Measurements from ENCODE around the gene CD300LF.

Gene CD300LF

DNA sequence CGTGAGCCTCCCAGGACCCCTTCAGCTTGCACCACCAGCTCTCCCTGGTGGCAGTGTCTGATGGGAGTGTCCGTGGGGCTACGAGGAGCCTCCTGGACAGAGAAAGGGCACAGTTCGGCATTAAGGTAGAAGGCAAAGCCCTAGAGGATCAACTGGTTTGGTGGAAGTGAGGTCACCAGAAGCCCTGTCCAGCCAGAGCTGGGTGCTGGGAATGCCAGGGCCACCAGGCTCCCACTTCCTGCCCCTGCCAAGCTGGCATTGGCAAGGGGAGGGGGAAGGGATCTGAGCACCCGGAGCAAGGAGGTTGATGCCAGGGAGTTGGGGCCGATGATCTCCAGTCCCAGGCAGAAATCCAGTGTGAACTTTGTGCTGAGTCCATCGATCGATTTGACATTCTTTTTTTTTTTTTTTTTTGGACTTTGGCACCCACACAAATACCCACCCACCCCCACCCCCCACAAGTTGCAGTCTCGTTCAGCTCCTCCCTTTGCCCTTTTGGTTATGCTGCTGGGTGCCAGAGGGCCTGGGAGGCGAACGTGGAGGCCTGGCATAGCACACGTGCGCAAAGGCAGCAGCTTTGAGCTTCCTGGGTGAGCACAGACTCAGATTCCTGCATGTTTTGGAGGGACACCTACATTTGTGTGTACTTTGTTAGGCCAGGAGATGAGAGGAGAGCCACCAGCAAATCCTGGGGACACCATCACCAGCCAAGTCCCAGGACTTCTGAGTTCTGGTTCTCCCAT lies 37.8 kb upstream of the CD300LF start:
- Mint-ChIP-seq H3K4me1 (ENCODE audit: low read depth) (peaks cover 66% of the 10 kb centered on the region), H3K4me3 (peak overlapping the region; percentile 94)

DNA sequence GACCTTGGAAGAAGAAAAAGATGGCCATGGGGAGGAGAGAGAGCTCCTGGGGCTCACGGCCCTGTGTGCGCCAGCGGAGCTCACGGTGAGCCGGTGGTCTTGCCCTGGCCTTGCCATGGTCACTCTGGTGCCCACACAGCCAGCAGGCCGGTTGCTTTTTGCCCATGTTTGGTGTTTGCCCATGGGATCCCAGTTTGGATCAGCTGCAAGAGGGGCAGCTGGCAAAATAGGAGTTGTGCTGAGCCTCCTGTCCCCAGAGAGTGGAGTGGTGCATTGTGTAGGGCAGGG lies 37.3 kb upstream of the CD300LF start:
- H3K9me3 Mint-ChIP-seq: no peaks in the 10 kb centered on the region
- peaks cover 64% of the 10 kb centered on the region for H3K4me1 Mint-ChIP-seq (ENCODE audit: low read depth)
- peaks cover 26% of the 10 kb centered on the region for H3K36me3 Mint-ChIP-seq (ENCODE audit: low read depth)
- H3K27ac Mint-ChIP-seq: peak overlapping the region; percentile 79
- intact Hi-C loops (cut with micrococcal nuclease): no loop called here
- H3K4me3 Mint-ChIP-seq: peak overlapping the region; percentile 94
- H3K27me3 Mint-ChIP-seq: no peaks in the 10 kb centered on the region

More for the DNA sequence above, 37.8 kb upstream of the CD300LF start:
- H3K27ac Mint-ChIP-seq: peak overlapping the region; percentile 79
- H3K27me3 Mint-ChIP-seq: no peaks in the 10 kb centered on the region
- H3K9me3 Mint-ChIP-seq: no peaks in the 10 kb centered on the region
- intact Hi-C loops (cut with micrococcal nuclease): no loop called here
- H3K36me3 Mint-ChIP-seq (ENCODE audit: low read depth): peaks cover 26% of the 10 kb centered on the region

DNA sequence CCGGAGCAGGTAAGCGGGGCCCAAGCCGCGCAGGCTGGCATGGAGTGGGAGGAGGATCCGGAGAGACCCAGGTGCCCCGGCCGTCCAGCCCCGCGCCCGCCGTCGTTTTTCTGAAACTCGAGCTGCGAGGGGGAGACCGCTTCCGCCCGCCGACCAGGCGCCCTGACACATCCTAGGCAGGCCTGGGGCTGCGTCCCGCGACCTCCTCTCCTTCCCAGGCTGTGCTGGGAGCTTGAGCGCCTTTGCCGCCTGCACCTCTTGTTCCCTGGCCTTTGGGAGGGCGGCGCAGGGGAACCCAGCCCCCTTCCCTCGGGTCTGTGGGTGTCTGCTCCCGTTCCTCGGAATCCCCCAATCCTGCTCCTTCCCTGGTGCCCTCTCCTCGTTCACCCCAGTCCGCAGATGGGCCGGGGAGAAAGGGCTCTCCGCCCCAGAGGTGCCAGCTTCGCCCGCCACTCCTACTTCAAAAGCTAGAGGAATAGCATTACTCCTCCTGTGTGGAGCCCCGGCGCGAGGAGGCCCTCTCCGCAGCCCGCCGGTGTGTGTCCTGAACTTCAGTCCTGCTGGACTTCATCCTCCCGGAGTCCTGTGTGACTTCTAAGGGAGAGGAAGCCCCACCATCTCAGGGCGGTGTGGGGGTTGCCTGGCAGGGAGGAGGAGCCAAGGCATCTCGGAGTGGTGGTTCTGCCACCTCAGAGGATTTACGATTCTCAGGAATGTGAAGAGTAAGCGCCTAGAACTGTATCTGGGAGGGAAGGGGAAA lies 36.7 kb upstream of the CD300LF start:
- H3K27ac Mint-ChIP-seq: peak overlapping the region; percentile 79
- intact Hi-C loops (cut with micrococcal nuclease): loop anchor here (2.0 kb wide), 1 partner anchor 31 kb away; no protein-coding TSS in a partner anchor
- H3K4me3 Mint-ChIP-seq: peak overlapping the region; percentile 94
- H3K4me1 Mint-ChIP-seq (ENCODE audit: low read depth): peaks cover 67% of the 10 kb centered on the region
- H3K36me3 Mint-ChIP-seq (ENCODE audit: low read depth): peaks cover 26% of the 10 kb centered on the region
- no peaks in the 10 kb centered on the region for H3K27me3 Mint-ChIP-seq
- no peaks in the 10 kb centered on the region for H3K9me3 Mint-ChIP-seq

DNA sequence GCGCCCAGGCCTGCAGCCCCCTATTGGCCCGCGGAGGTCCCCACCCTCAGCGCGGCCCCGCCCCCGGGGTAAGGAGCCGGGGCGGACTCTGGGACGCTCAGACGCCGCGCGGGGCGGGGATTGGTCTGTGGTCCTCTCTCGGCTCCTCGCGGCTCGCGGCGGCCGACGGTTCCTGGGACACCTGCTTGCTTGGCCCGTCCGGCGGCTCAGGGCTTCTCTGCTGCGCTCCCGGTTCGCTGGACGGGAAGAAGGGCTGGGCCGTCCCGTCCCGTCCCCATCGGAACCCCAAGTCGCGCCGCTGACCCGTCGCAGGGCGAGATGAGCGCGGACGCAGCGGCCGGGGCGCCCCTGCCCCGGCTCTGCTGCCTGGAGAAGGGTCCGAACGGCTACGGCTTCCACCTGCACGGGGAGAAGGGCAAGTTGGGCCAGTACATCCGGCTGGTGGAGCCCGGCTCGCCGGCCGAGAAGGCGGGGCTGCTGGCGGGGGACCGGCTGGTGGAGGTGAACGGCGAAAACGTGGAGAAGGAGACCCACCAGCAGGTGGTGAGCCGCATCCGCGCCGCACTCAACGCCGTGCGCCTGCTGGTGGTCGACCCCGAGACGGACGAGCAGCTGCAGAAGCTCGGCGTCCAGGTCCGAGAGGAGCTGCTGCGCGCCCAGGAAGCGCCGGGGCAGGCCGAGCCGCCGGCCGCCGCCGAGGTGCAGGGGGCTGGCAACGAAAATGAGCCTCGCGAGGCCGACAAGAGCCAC lies 36.0 kb upstream of the CD300LF start, which contains the start of gene NHERF1:
NHERF1 (plus strand) TSS at position 100 of the 750 bp plus-strand sequence; CDS start at position 319, 219 bp downstream.
- Mint-ChIP-seq H3K4me3 (peak within 1 kb of the TSS; percentile 94), H3K4me1 (ENCODE audit: low read depth) (peaks cover 74% of the 10 kb centered on the region), H3K27ac (peak within 1 kb of the TSS; percentile 79), H3K36me3 (ENCODE audit: low read depth) (peaks cover 26% of the 10 kb centered on the region), H3K9me3 (no peaks in the 10 kb centered on the region), H3K27me3 (no peaks in the 10 kb centered on the region)
- intact Hi-C loops (cut with micrococcal nuclease): loop anchor here (2.0 kb wide), 1 partner anchor 32 kb away; no protein-coding TSS in a partner anchor

DNA sequence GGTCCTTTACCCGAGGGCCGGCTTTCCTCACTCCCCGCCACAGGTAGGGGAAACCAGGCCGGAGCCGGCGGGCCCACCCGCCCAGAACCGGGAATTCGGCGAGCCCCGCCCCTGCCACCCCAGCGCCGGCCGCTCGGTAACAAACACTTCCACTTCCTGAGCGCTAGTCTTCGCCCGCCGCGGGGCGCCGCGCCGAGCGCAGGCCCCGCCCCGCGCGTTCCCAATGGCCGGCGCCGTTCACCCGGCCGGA lies 35.5 kb upstream of the CD300LF start:
- Mint-ChIP-seq H3K36me3 (ENCODE audit: low read depth) (peaks cover 24% of the 10 kb centered on the region), H3K27me3 (no peaks in the 10 kb centered on the region), H3K9me3 (no peaks in the 10 kb centered on the region), H3K4me1 (ENCODE audit: low read depth) (peaks cover 75% of the 10 kb centered on the region), H3K27ac (peak overlapping the region; percentile 79), H3K4me3 (peak overlapping the region; percentile 71)
- intact Hi-C loops (cut with micrococcal nuclease): loop anchor here (2.0 kb wide), 1 partner anchor 33 kb away; no protein-coding TSS in a partner anchor

DNA sequence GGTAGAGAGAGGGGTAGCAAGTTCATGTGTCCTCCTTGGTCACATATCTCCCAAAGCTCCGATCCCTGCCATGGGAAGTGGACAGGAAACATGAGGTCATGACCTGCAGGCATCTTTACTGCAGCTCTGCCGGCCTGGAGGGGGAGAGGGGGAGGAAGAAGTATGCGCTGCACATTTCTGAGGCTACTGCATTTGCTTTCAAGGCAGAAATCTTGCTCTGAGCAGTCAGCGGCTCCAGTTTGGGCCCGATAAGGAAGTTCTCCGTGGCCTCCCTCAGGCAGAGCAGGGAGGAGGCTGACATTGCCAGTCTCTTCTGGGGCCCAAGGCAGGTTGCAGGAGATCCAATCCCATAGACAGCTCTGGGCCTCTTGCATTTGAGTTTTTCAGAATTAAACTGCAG lies 34.2 kb upstream of the CD300LF start:
- peak overlapping the region; percentile 30 for H3K4me3 Mint-ChIP-seq
- peaks cover 13% of the 10 kb centered on the region for H3K36me3 Mint-ChIP-seq (ENCODE audit: low read depth)
- H3K27me3 Mint-ChIP-seq: no peaks in the 10 kb centered on the region
- no peaks in the 10 kb centered on the region for H3K9me3 Mint-ChIP-seq
- peaks cover 75% of the 10 kb centered on the region for H3K4me1 Mint-ChIP-seq (ENCODE audit: low read depth)
- intact Hi-C loops (cut with micrococcal nuclease): loop anchor here (2.0 kb wide), 1 partner anchor 126 kb away; the partner anchor contains the start of gene FDXR
- H3K27ac Mint-ChIP-seq: peak overlapping the region; percentile 79

DNA sequence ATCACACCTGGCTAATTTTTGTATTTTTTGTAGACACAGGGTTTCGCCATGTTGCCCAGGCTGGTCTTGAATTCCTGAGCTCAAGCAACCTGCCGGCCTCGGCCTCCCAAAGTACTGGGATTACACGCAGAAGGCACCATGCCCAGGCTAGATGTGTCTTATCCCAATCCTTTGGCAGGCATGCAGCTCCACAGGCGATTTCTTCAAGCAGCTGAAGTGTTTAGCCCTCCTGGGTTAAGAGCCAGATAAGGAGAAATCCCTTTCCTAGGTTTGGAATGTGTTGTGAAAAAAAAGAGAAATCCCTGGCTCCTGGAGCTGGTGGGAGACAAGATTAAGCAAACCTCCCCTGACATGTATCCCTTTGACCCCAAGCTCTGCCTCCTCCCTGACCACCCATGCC lies 33.7 kb upstream of the CD300LF start:
- H3K36me3 Mint-ChIP-seq (ENCODE audit: low read depth): peaks cover 13% of the 10 kb centered on the region
- peaks cover 3% of the 10 kb centered on the region for H3K27me3 Mint-ChIP-seq
- intact Hi-C loops (cut with micrococcal nuclease): loop anchor here (2.0 kb wide), 1 partner anchor 126 kb away; the partner anchor contains the start of gene FDXR
- no peaks in the 10 kb centered on the region for H3K9me3 Mint-ChIP-seq
- H3K4me3 Mint-ChIP-seq: no peak overlapping the region
- H3K4me1 Mint-ChIP-seq (ENCODE audit: low read depth): peaks cover 76% of the 10 kb centered on the region
- peak overlapping the region; percentile 79 for H3K27ac Mint-ChIP-seq

DNA sequence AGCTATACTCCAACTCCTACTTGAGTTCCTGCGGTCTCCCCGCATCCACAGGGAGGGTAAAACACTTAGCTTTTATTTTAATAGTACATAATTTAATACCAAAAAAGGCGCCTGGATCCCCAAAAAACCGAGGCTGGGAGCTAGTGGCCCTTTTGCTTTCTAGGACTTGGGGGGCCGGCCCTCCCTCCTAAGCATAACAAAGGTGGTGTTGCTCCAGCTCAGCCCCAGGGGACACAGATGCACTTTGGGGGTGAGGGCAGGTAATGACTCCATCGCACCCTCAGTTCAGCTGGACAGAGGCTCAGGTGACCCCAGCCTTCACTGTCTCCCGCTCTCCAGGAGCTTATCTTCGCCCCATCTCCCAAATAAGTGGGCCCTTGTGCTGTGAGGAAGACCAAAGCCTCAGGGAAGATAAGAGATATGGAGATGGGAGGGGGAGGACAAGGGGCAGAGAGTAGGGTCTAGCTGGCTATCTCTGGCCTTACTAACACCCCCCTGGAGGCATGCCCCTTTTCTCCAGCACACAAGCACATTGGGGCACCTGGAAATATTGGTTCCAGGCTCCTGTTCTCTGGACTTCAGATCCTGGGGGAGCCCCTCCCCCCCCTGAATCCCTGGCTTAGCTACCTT lies 32.9 kb upstream of the CD300LF start:
- no peak overlapping the region for H3K4me3 Mint-ChIP-seq

DNA sequence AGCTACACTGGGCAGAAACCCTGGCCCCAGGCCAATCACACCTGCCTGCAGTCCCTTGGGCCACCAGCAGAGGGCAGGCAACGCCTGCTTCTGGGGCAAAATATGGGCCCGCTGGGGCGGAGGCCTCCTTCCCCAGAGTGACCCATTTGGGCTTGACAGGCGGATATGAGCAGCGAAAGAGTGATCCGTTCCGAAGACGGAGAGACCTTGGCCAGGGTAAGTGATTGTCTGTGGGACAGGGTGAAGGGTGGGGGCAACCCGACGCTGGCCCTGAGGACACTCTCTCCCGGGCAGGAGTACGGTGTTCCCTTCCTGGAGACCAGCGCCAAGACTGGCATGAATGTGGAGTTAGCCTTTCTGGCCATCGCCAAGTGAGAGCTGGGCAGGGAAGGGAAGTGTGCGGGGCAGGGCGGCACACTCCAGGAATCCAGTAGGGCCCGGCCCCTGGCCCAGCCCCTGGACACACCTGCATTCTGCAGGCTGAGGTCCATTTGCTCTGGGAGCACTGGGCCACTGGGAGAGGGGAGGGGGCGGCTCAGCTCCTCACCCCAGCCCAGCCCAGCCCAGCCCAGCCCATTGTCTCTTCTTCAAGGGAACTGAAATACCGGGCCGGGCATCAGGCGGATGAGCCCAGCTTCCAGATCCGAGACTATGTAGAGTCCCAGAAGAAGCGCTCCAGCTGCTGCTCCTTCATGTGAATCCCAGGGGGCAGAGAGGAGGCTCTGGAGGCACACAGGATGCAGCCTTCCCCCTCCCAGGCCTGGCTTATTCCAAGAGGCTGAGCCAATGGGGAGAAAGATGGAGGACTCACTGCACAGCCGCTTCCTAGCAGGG lies 32.2 kb upstream of the CD300LF start:
- Mint-ChIP-seq H3K4me1 (ENCODE audit: low read depth) (peaks cover 76% of the 10 kb centered on the region), H3K27me3 (peaks cover 5% of the 10 kb centered on the region), H3K4me3 (peak overlapping the region; percentile 7), H3K36me3 (ENCODE audit: low read depth) (peaks cover 13% of the 10 kb centered on the region), H3K9me3 (no peaks in the 10 kb centered on the region), H3K27ac (peak overlapping the region; percentile 4)
- intact Hi-C loops (cut with micrococcal nuclease): loop anchor here (1.0 to 2.0 kb wide), 2 partner anchors 26 to 120 kb away; no protein-coding TSS in a partner anchor

More for the DNA sequence above, 32.9 kb upstream of the CD300LF start:
- no peaks in the 10 kb centered on the region for H3K9me3 Mint-ChIP-seq
- H3K27ac Mint-ChIP-seq: no peak overlapping the region
- intact Hi-C loops (cut with micrococcal nuclease): loop anchor here (2.0 kb wide), 2 partner anchors 25 to 127 kb away; partner anchors contain the start of gene FDXR
- peaks cover 76% of the 10 kb centered on the region for H3K4me1 Mint-ChIP-seq (ENCODE audit: low read depth)
- H3K36me3 Mint-ChIP-seq (ENCODE audit: low read depth): peaks cover 13% of the 10 kb centered on the region
- H3K27me3 Mint-ChIP-seq: peaks cover 5% of the 10 kb centered on the region

DNA sequence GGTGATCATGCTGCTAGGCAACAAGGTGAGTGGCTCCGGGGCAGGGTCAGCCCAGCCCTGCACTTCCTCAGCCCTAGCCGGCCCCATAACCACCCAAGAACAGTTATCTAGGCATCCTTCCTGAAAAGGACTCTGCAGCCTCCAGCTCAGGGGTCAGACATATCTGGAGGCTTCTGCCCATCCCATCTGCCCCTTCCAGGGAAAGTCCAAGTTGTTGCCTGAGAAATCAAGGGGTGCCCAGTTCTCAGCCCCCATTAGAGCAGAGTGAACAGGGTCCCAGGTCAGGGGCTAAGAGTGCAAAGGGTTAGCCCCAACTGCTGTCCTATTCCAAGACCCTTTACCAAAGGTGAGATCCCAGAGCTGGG lies 31.6 kb upstream of the CD300LF start:
- Mint-ChIP-seq H3K36me3 (ENCODE audit: low read depth) (peaks cover 8% of the 10 kb centered on the region), H3K27me3 (peaks cover 5% of the 10 kb centered on the region), H3K4me3 (no peak overlapping the region), H3K4me1 (ENCODE audit: low read depth) (peaks cover 75% of the 10 kb centered on the region), H3K9me3 (no peaks in the 10 kb centered on the region), H3K27ac (peak overlapping the region; percentile 4)
- intact Hi-C loops (cut with micrococcal nuclease): loop anchor here (1.0 to 2.0 kb wide), 2 partner anchors 26 to 121 kb away; no protein-coding TSS in a partner anchor

DNA sequence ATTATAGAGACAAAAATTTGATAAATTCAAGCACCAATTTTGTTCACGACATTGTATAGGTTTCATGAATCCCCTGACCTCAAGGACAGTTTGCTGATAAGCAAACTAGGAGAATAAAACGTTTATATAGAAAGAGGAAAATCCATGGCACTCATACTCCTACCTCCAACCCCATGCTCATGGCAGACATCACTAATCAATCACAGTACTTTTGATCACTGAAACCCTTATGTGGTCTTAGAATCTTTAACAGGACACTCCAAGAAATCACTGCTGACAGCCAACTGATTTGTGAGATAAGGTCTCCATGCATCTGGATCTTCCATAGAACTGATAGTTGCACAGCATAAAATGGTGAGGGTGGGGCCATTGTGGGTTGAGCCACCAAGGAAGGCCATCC lies 31.0 kb upstream of the CD300LF start:
- Mint-ChIP-seq H3K4me3 (no peak overlapping the region), H3K27me3 (peaks cover 11% of the 10 kb centered on the region), H3K4me1 (ENCODE audit: low read depth) (peaks cover 80% of the 10 kb centered on the region), H3K36me3 (ENCODE audit: low read depth) (peaks cover 4% of the 10 kb centered on the region), H3K27ac (no peak overlapping the region), H3K9me3 (no peaks in the 10 kb centered on the region)
- intact Hi-C loops (cut with micrococcal nuclease): loop anchor here (1.0 to 2.0 kb wide), 2 partner anchors 27 to 122 kb away; no protein-coding TSS in a partner anchor

DNA sequence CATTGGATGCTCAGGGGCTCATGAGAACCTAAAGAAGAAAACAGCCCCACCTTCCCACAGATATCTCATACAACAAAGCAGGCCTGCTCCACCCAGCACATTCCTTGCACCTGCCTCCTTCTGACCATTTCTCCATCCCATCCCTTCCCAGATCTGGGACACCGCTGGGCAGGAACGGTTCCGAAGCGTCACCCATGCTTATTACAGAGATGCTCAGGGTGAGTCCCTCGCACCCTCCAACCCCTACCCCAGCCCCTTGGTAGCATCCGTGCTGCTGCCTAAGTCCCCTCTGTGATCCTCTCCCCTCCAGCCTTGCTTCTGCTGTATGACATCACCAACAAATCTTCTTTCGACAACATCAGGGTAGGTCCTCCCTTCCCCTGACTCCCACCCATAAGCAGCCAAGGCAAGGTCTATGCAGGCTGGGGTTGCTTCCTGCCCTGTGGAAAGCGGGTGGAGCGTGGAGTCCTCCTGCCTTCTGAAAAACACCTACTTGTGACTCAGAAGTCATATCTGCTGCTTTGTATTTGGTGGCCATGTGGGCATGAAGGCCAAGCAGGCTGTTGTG lies 30.3 kb upstream of the CD300LF start:
- Mint-ChIP-seq H3K27ac (peak overlapping the region; percentile 52), H3K9me3 (no peaks in the 10 kb centered on the region), H3K4me3 (no peak overlapping the region), H3K36me3 (ENCODE audit: low read depth) (no peaks in the 10 kb centered on the region), H3K27me3 (peaks cover 14% of the 10 kb centered on the region), H3K4me1 (ENCODE audit: low read depth) (peaks cover 86% of the 10 kb centered on the region)
- intact Hi-C loops (cut with micrococcal nuclease): no loop called here
